ENCODE results near the gene RGL2.
A peak's percentile ranks its signal among the peaks of the same experiment; 100 is the strongest.
"Not testable (repeated sequence)": the region's sequence is repeated elsewhere in the genome, so short reads cannot be mapped to it uniquely, and the experiment has no call there.

The RGL2 gene, protein sequence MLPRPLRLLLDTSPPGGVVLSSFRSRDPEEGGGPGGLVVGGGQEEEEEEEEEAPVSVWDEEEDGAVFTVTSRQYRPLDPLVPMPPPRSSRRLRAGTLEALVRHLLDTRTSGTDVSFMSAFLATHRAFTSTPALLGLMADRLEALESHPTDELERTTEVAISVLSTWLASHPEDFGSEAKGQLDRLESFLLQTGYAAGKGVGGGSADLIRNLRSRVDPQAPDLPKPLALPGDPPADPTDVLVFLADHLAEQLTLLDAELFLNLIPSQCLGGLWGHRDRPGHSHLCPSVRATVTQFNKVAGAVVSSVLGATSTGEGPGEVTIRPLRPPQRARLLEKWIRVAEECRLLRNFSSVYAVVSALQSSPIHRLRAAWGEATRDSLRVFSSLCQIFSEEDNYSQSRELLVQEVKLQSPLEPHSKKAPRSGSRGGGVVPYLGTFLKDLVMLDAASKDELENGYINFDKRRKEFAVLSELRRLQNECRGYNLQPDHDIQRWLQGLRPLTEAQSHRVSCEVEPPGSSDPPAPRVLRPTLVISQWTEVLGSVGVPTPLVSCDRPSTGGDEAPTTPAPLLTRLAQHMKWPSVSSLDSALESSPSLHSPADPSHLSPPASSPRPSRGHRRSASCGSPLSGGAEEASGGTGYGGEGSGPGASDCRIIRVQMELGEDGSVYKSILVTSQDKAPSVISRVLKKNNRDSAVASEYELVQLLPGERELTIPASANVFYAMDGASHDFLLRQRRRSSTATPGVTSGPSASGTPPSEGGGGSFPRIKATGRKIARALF

DNA sequence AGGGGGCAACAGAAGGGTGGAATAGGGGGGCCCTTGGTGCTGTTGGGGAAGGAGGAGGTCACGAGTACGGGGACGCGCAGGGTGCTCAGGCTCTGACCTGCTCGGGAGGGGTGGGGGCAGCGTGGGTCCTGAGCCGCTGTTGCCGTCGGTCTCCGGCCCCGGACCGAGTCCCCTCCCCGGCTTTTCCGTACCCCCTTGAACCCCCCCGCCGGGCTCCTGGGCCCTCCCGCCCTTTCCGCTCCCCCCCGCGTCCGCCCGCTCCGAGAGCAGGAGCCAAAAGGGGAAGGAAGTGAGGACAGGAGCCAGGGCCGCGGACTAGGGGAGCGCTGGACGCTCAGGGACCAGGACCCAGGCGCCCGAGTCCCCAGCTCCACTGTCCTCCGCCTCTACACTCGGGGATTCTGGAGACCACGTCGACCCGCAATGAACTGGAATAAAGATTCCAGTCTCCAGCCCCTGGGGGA, at the start of gene RGL2:
TSS of gene RGL2 (minus strand) at position 170 of the 464 bp plus-strand sequence. CDS start 332 bp downstream, outside the sequence.
- DNase-seq: peak; percentile 58

DNA sequence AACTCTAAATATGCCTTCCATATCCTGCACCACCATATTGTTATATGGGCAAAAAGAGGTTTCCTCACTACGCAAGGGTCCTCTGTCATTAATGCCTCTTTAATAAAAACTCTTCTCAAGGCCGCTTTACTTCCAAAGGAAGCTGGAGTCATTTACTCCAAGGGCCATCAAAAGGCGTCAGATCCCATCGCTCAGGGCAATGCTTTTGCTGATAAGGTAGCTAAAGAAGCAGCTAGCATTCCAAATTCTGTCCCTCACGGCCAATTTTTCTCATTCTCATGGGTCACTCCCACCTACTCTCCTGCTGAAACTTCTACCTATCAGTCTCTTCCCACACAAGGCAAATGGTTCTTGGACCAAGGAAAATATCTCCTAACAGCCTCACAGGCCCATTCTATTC, 49.1 kb upstream of the RGL2 start:
- no peak for DNase-seq

DNA sequence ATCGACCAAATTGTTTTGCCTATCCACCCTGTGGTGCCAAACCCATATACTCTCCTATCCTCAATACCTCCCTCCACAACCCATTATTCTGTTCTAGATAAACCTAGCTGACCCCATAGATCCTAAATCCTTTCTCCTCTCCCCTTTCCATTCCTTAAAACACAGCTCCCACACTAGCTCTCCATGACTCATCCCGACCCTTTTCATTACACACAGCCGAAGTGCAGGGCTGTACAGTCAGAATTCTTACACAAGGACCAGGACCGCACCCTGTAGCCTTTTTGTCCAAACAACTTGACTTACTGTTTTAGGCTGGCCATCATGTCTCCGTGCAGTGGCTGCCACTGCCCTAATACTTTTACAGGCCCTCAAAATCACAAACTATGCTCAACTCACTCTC, 48.2 kb upstream of the RGL2 start:
- DNase-seq: not testable (repeated sequence)

DNA sequence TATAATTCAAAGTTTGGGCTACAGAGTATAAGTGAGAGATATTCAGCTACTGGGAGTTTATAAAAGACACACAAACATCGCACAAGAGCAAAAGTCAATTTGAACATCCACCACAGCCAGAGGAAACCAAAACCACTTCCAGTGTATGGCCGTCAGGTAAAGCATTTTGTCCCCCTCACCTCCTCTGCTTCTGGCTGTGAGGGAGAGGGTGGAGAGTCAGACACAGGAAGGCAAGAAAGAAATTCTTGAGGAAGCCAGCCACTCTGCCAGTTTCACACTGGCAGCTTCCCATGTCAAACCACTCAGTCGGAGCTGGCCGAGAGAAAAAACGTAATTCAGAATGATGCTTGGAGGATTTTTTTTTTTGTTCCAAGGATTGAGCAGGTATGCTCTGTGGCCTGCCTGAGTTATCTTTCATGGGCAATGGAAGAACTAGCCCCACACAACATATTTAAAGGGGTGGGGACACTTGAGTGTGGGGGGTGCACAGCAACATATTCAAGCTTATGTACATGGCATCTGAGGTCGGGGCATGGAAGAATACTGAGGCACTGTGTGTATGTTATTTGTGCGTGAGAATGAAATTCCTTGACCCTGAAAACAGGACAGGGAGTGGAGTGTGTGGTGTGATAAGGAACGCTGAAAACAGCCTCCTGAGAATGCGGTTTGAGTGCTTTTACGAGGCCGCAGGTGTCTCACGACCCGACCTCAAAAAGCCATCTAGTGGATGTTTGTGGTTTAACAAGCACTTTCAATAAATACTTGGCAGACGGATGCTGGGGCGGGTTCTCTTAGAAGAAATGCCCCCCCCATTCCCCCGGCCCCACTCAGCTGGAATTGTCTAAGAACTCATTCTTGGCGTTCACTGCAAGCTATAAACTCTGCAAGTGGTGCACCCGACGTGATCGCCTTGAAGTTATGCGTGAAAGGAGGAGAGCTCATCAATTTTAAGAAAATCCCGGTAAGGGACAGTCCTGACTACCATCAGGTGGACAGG, 46.3 kb upstream of the RGL2 start:
- DNase-seq: peak; percentile 62

DNA sequence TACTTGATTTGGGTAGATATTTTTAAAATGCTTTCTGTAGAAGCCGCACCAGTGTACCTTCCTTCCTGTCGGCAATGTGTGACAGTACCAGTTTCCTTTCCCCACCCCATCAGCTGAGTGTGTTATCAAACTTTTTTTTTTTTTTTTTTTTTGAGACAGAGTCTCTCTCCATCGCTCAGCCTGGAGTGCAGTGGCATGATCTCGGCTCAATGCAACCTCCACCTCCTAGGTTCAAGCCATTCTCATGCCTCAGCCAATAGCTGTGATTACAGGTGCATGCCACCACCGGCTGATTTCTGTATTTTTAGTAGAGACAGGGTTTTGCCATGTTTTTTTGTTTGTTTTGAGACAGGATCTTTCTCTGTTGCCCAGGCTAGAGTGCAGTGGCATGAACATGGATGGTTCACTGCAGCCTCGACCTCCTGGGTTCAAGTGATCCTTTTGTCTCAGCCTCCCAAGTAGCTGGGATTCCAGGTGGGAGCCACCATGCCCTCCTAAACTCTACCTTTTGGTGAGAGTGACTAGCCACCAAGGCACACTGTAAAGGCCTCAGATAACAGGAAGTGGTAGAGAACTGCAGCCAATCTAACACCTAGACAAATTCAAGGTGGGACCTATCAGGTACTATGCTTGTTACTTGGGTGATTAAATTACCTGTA, 45.3 kb upstream of the RGL2 start:
- DNase-seq: no peak

DNA sequence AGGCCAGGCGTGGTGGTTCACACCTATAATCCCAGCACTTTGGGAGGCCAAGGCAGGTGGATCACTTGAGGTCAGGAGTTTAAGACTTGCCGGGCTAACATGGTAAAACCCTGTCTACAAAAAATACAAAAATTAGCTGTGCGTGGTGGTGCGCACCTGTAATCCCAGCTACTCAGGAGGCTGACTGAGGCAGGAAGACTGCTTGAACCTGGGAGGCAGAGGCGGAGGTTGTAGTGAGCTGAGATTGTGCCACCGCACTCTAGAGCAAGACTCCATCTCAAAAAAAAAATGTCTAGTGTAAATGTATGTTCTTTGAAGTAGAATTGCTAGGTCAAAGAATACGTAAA, 44.8 kb upstream of the RGL2 start:
- not testable (repeated sequence) for DNase-seq

DNA sequence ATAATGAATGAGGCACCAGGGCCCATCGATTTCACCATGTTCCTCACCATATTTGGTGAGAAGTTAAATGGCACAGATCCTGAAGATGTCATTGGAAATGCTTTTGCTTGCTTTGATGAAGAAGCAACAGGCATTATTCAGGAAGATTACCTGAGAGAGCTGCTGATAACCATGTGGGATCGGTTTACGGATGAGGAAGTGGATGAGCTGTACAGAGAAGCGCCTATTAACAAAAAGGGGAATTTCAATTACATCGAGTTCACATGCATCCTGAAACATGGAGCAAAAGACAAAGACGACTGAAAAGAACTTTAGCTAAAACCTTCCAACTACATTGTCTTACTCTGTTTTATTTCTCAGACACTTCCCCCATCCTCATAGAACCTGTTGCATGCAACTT, 40.5 kb upstream of the RGL2 start:
- DNase-seq: no peak

DNA sequence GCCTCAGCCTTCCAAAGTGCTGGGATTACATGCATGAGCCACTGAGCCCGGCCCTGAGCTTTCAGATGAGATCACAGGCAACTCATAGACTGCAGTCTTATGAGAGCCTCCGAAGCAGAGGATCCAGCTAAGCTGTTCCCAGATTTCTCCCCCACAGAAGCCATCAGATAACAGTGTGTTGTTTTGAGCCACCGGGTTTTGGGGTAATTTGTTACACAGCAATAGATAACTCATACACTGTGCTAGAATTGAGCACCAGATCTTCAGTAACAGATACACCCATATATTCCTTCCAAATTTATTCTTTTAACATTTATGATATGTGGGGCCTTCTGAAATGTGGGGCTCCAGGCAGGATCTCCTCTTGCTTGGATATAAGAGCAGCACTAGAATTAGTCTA, 37.8 kb upstream of the RGL2 start:
- no peak for DNase-seq

DNA sequence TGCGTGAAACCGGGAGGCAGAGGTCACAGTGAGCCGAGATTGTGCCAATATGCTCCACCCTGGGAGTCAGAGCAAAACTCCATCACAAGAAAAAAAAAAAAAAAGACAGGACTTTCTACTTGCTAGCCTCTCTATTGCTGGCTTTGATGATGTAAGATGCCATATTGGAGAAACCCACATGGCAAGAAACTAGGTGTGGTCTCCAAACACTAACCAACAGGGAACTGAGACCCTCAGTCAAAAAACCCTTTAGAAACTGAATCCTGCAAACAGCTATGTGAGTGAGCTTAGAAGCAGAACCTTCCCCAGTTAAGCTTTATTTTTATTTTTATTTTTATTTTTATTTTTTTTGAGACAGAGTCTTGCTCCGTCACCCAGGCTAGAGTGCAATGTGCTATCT, 37.2 kb upstream of the RGL2 start:
- no peak for DNase-seq

DNA sequence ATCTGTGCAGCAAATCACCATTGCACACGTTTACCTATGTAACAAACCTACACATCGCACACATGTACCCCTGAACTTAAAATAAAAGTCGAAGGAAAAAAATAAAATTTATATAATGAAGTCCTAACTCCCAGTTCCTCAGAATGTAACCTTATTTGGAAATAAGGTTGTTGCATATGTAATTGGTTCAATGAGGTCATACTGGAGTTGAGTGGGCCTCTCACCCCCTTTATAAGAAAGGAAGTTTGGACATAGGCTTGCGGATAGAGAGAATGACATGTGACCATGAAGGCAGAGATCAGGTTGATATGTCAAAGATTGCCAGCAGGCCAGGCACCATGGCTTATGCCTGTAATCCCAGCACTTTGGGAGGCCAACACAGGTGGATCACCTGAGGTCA, 34.9 kb upstream of the RGL2 start:
- DNase-seq: peak; percentile 30

DNA sequence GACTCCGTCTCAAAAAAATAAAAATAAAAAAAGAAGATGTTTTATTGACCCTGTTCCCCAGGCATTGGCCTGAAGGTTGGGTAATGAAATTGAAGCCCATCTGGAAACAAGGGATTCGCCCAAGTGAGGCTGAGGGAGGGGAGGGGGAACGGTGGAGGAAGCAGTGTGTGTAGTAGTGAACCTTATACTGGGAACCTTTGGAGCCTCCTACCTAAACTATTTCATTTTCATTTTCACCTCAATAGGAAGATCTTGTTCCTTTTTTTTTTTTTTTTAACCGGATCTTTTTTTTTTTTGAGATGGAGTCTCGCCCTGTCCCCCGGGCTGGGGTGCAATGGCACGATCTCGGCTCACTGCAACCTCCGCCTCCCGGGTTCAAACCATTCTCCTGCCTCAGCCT, 32.0 kb upstream of the RGL2 start:
- DNase-seq: no peak

DNA sequence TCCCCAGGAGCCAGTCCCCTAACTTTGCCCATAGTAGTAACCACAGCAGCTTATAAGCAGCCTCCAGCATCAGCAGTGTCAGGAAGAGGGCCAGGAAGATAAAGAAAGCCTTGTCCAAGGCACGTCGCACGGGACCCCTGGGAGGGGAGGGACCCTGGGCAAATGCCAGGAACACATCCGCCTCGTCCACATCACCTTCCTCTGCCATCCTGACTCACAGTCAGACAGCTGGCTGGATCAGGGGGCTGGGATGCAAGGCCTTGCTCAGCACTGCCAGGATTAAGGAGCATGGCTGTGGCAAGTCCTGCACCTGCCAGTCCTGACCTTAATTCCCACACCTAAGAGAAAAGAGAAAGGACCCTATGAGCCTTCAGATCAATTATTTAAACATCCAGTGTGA, 30.3 kb upstream of the RGL2 start:
- DNase-seq: no peak

DNA sequence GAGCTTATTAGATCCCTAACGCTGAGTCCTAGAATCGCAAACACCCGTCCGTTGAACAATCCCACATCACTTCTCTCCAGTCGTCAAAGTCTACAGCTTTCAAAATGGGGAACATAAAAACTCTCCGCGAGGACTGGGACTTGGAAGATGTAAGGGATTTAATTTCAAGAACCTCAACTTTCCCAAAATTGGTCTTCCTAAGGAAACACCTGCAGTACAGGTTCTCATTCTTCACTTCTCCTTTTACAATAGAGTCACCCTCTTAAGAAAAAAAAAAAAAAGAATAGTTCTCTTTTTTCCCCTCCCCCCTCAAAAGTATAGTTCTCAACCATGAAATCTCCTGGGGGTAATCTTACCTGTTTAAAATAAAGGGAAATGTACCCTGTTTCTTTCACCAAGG, 25.4 kb upstream of the RGL2 start:
- no peak for DNase-seq

DNA sequence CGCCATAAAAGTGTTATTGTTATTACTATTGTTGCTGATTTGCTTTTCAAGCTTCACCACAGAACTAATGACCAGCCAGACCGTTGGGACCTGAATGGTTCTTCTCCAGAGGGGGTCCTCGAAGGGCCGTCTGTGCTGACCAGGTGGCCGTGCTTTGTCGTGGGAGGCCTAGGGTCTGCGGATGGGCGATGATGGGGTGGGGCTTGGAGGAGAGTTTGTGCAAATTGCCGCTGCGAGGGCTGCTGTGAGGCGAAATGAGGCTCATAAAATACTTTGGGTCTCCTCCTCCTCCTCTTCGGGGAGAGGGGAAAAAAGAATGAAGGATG, 24.8 kb upstream of the RGL2 start:
- no peak for DNase-seq

DNA sequence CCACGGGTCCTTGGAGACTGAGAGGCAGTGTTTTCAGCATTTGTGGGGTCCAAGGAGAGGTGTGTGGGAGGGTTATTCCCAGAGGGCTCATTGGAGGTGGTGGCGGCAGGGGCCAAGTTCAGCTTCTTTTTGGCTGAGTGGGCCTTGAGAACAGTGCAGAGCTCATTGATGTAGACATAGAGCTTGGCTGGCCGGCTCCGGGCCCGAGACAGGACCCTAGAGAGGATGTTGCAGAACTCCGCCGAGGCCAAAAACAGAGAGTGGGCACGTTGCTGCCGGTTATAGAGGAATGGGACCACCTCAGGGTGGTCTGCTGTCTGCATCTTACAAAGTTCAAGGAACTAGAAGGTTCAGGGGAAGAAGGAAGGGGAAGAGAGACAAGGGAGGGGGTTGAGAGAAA, 22.5 kb upstream of the RGL2 start:
- no peak for DNase-seq

DNA sequence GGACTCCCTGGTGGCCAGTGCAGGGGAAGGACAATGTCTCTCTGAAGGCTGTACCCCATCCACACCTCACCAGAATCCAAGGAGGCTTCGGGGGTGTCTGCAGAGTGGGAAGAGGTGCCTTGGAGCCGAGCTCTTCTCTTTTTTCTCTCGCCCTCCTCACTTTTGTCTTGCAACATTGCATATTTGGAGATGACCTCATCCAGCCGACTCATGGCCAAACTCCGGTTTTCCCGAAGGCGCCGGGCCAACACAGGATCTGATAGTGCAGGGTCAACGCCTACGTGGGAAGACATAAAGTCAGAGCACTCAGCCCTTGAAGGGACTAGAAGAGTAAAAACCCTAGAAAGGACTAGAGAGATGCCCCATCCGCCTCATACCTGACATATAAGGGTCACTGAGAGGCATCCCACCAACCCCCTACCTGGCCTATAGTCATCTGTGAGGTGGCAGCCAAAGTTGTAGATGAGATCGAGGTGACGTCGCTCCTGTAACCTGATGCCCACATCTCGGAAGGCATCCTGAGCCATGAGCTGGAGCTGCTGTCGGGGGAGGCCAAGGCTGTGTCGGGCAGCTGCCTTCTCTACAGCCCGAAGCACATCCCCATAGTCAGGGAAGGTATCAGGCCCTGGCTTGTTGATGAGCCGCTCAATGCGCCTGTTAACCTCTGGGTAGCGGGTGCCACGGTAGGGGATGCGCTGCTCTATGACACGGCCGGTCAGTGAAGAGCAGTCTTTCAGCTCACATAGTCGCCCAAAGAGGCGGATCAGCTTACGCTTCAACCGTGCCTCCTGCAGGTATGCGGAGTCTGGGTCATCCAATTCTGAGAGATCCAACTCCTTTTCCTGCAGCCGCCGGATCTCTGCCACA, 21.8 kb upstream of the RGL2 start:
- DNase-seq: peak; percentile 83

DNA sequence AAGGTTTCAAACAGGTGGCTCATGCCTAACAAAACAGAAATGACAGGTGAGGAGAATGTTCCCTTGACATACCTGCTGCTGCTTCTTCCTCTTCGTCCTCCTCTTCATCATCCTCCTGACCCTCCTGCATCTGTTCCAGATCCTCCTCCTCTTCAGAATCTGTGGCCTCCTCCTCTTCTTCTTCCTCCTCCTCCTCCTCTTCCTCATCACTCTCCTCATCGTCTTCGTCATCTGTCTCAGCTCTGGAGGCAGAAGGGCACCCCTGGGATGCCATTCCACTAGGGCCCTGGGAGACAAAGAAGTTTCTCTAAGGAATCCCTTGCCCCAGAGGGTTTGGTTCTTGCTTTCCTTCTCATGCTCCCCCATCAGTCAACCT, 21.2 kb upstream of the RGL2 start:
- DNase-seq: no peak

DNA sequence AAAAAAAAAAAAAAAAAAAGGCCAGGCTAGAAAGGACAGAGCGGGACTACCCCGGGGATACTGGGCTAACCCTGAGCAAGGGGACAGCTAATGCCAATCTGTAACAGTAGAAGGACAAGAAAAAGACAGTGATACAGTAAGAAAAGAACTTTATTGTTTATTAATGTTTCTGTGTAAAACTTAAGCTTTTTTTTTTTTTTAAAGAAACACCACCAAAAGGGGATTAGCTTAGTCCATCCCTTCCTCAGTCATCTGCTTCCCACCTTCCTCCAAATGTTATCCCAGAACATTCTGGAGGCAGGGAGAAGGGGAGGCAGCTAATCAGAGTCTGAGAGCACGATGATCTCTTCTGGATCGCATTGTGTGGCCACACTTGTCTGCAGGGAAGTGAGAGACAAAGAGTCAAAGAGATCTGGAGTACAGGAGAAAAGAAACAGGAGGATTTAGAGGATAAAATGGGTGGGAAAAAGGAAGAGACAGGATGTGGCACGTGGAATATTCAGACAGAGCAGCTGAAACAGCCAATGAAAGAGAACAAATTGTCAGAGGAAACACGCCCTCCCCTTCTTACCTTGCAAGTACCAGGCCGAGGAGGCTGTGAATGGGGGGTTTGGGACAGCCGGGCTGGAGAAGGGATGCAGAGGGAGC, 19.8 kb upstream of the RGL2 start:
- no peak for DNase-seq

DNA sequence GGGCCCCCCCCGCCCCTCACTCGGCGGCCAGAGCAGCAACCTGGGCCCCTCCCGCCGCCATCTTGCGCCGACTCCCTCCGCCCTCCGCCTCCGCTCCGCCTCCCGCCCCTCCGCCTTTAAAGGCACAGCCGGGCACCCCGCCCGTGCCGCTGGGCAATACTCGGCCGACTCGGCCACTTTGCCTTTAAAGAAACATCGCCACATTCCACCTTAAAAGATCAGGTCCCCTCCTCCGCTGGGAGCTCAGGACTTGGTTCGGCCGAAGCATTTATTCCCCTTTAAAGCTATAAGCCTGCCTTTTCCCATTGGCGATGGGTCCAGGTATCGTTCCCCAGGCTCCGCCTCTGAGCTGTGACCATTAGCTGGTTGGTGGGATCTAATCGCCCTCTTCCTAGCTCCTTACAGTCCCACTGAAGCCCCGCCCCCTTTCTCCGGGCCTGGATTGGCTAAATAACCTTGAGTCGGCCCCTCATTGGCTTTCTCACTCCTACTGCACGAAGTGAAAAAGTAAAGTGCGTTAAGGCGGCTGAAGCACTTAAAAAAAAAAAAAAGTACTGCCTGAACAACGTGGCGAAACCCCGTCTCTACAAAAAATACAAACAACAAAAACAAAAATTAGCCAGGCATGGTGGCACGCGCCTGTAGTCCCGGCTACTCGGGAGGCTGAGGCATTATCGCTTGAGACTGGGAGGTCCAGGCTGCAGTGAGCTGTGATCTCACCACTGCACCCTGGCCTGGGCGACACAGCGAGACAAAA, 19.1 kb upstream of the RGL2 start, which contains the start of gene ZBTB22:
TSS of gene ZBTB22 (minus strand) at position 76 of the 757 bp plus-strand sequence. CDS start 828 bp downstream, outside the sequence.
- peak; percentile 98 for DNase-seq

DNA sequence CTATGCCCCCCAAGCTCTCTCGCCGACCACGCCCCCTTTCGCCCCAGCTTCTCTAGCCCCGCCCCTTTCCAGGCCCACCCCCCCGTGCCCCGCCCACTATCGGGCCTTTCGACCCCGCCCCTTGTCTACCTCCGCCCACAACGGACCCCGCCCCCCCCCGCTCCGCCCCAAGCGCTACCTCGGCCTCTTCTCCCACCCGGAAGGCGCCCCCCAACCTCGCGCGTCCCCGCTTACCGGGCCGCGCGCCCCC, 18.6 kb upstream of the RGL2 start:
- no peak for DNase-seq

All from suppressor macrophage treated with lipopolysaccharide for 4 hours (primary cell).